ENCODE results near the gene TSTD2. TPM values are rescaled to one million over a fixed set of nuclear protein-coding genes. Genes with fewer than 3 reads are reported as not detected.

Gene TSTD2
- total RNA-seq, 1 donor from 2014 or later: 21.4 TPM

- Histone ChIP-seq H3K4me1 (ENCODE audit: control insufficient read depth in 3 of 3, insufficient read depth in 3 of 3, low read length in 3 of 3) (peaks cover 37 to 49% (median 47%) of the 10 kb centered on the region in 3 donors), H3K4me3 (ENCODE audit: low read length in 3 of 3) (no peak overlapping the region), H3K27ac (ENCODE audit: low read depth, low read length) (no peak overlapping the region), H3K36me3 (ENCODE audit: control insufficient read depth in 3 of 3, insufficient read depth in 3 of 3, low read length in 3 of 3) (peaks cover 6 to 14% (median 11%) of the 10 kb centered on the region in 3 donors), H3K9me3 (ENCODE audit: control insufficient read depth in 3 of 3, low read length in 3 of 3) (no peaks in the 10 kb centered on the region), H3K9ac (ENCODE audit: low read depth in 1 of 3, low read length in 3 of 3) (no peak overlapping the region), H3K27me3 (ENCODE audit: control insufficient read depth in 3 of 3, insufficient read depth in 3 of 3, low read length in 3 of 3) (no peaks in the 10 kb centered on the region)
These were observed 72.3 kb downstream of the TSTD2 start for GRCh38 chr9:97560851-97561250.

- H3K36me3 ChIP-seq (ENCODE audit: control insufficient read depth in 3 of 3, insufficient read depth in 3 of 3, low read length in 3 of 3): peaks cover 6 to 11% (median 7%) of the 10 kb centered on the region in 3 donors
- no peak overlapping the region for H3K4me3 ChIP-seq (ENCODE audit: low read length in 3 of 3)
- no peak overlapping the region for H3K27ac ChIP-seq (ENCODE audit: low read depth, low read length)
- H3K9ac ChIP-seq (ENCODE audit: low read depth in 1 of 3, low read length in 3 of 3): no peak overlapping the region
- H3K27me3 ChIP-seq (ENCODE audit: control insufficient read depth in 3 of 3, insufficient read depth in 3 of 3, low read length in 3 of 3): no peaks in the 10 kb centered on the region
- H3K9me3 ChIP-seq (ENCODE audit: control insufficient read depth in 3 of 3, low read length in 3 of 3): no peaks in the 10 kb centered on the region
- H3K4me1 ChIP-seq (ENCODE audit: control insufficient read depth in 3 of 3, insufficient read depth in 3 of 3, low read length in 3 of 3): peaks cover 39 to 50% (median 49%) of the 10 kb centered on the region in 3 donors
These were observed 73.0 kb downstream of the TSTD2 start for GRCh38 chr9:97560154-97560553.

GRCh38 chr9:97559111-97559514, 74.1 kb downstream of the TSTD2 start:
- H3K9ac ChIP-seq (ENCODE audit: low read depth in 1 of 3, low read length in 3 of 3): no peak overlapping the region
- peaks cover 32 to 44% (median 43%) of the 10 kb centered on the region in 3 donors for H3K4me1 ChIP-seq (ENCODE audit: control insufficient read depth in 3 of 3, insufficient read depth in 3 of 3, low read length in 3 of 3)
- peaks cover 7 to 19% (median 7%) of the 10 kb centered on the region in 3 donors for H3K36me3 ChIP-seq (ENCODE audit: control insufficient read depth in 3 of 3, insufficient read depth in 3 of 3, low read length in 3 of 3)
- H3K27ac ChIP-seq (ENCODE audit: low read depth, low read length): no peak overlapping the region
- H3K27me3 ChIP-seq (ENCODE audit: control insufficient read depth in 3 of 3, insufficient read depth in 3 of 3, low read length in 3 of 3): no peaks in the 10 kb centered on the region
- H3K9me3 ChIP-seq (ENCODE audit: control insufficient read depth in 3 of 3, low read length in 3 of 3): no peaks in the 10 kb centered on the region
- no peak overlapping the region for H3K4me3 ChIP-seq (ENCODE audit: low read length in 3 of 3)

GRCh38 chr9:97558701-97559101, 74.5 kb downstream of the TSTD2 start:
- H3K9me3 ChIP-seq (ENCODE audit: control insufficient read depth in 3 of 3, low read length in 3 of 3): no peaks in the 10 kb centered on the region
- no peaks in the 10 kb centered on the region for H3K27me3 ChIP-seq (ENCODE audit: control insufficient read depth in 3 of 3, insufficient read depth in 3 of 3, low read length in 3 of 3)
- peaks cover 29 to 42% (median 39%) of the 10 kb centered on the region in 3 donors for H3K4me1 ChIP-seq (ENCODE audit: control insufficient read depth in 3 of 3, insufficient read depth in 3 of 3, low read length in 3 of 3)
- H3K27ac ChIP-seq (ENCODE audit: low read depth, low read length): peak overlapping the region; percentile 65
- H3K36me3 ChIP-seq (ENCODE audit: control insufficient read depth in 3 of 3, insufficient read depth in 3 of 3, low read length in 3 of 3): peaks cover 7 to 19% (median 8%) of the 10 kb centered on the region in 3 donors
- no peak overlapping the region for H3K9ac ChIP-seq (ENCODE audit: low read depth in 1 of 3, low read length in 3 of 3)
- no peak overlapping the region for H3K4me3 ChIP-seq (ENCODE audit: low read length in 3 of 3)

GRCh38 chr9:97557606-97558095, 75.5 kb downstream of the TSTD2 start:
- Histone ChIP-seq H3K27me3 (ENCODE audit: control insufficient read depth in 3 of 3, insufficient read depth in 3 of 3, low read length in 3 of 3) (no peaks in the 10 kb centered on the region), H3K4me1 (ENCODE audit: control insufficient read depth in 3 of 3, insufficient read depth in 3 of 3, low read length in 3 of 3) (peaks cover 25 to 42% (median 39%) of the 10 kb centered on the region in 3 donors), H3K4me3 (ENCODE audit: low read length in 3 of 3) (peak overlapping the region in 1 of 3 donors; percentile 34), H3K9ac (ENCODE audit: low read depth in 1 of 3, low read length in 3 of 3) (peak overlapping the region in 1 of 3 donors; percentile 33), H3K9me3 (ENCODE audit: control insufficient read depth in 3 of 3, low read length in 3 of 3) (no peaks in the 10 kb centered on the region), H3K36me3 (ENCODE audit: control insufficient read depth in 3 of 3, insufficient read depth in 3 of 3, low read length in 3 of 3) (peaks cover 14 to 26% (median 14%) of the 10 kb centered on the region in 3 donors), H3K27ac (ENCODE audit: low read depth, low read length) (peak overlapping the region; percentile 65)

GRCh38 chr9:97556721-97557605, 76.2 kb downstream of the TSTD2 start:
- peak overlapping the region in 1 of 3 donors; percentile 33 for H3K9ac ChIP-seq (ENCODE audit: low read depth in 1 of 3, low read length in 3 of 3)

GRCh38 chr9:97556036-97556720, 77.0 kb downstream of the TSTD2 start:
- Histone ChIP-seq H3K36me3 (ENCODE audit: control insufficient read depth in 3 of 3, insufficient read depth in 3 of 3, low read length in 3 of 3) (peaks cover 12 to 22% (median 14%) of the 10 kb centered on the region in 3 donors), H3K9me3 (ENCODE audit: control insufficient read depth in 3 of 3, low read length in 3 of 3) (no peaks in the 10 kb centered on the region), H3K9ac (ENCODE audit: low read depth in 1 of 3, low read length in 3 of 3) (no peak overlapping the region), H3K27ac (ENCODE audit: low read depth, low read length) (no peak overlapping the region), H3K4me1 (ENCODE audit: control insufficient read depth in 3 of 3, insufficient read depth in 3 of 3, low read length in 3 of 3) (peaks cover 25 to 42% (median 32%) of the 10 kb centered on the region in 3 donors), H3K4me3 (ENCODE audit: low read length in 3 of 3) (no peak overlapping the region), H3K27me3 (ENCODE audit: control insufficient read depth in 3 of 3, insufficient read depth in 3 of 3, low read length in 3 of 3) (no peaks in the 10 kb centered on the region)

More at GRCh38 chr9:97556721-97557605, 76.2 kb downstream of the TSTD2 start:
- Histone ChIP-seq H3K9me3 (ENCODE audit: control insufficient read depth in 3 of 3, low read length in 3 of 3) (no peaks in the 10 kb centered on the region), H3K4me3 (ENCODE audit: low read length in 3 of 3) (no peak overlapping the region), H3K27ac (ENCODE audit: low read depth, low read length) (peak overlapping the region; percentile 65), H3K27me3 (ENCODE audit: control insufficient read depth in 3 of 3, insufficient read depth in 3 of 3, low read length in 3 of 3) (no peaks in the 10 kb centered on the region), H3K4me1 (ENCODE audit: control insufficient read depth in 3 of 3, insufficient read depth in 3 of 3, low read length in 3 of 3) (peaks cover 25 to 42% (median 34%) of the 10 kb centered on the region in 3 donors), H3K36me3 (ENCODE audit: control insufficient read depth in 3 of 3, insufficient read depth in 3 of 3, low read length in 3 of 3) (peaks cover 14 to 22% (median 14%) of the 10 kb centered on the region in 3 donors)

- H3K4me1 ChIP-seq (ENCODE audit: control insufficient read depth in 3 of 3, insufficient read depth in 3 of 3, low read length in 3 of 3): peaks cover 25 to 42% (median 29%) of the 10 kb centered on the region in 3 donors
- H3K27me3 ChIP-seq (ENCODE audit: control insufficient read depth in 3 of 3, insufficient read depth in 3 of 3, low read length in 3 of 3): no peaks in the 10 kb centered on the region
- H3K27ac ChIP-seq (ENCODE audit: low read depth, low read length): no peak overlapping the region
- H3K9ac ChIP-seq (ENCODE audit: low read depth in 1 of 3, low read length in 3 of 3): no peak overlapping the region
- H3K9me3 ChIP-seq (ENCODE audit: control insufficient read depth in 3 of 3, low read length in 3 of 3): no peaks in the 10 kb centered on the region
- H3K4me3 ChIP-seq (ENCODE audit: low read length in 3 of 3): no peak overlapping the region
- peaks cover 12 to 22% (median 14%) of the 10 kb centered on the region in 3 donors for H3K36me3 ChIP-seq (ENCODE audit: control insufficient read depth in 3 of 3, insufficient read depth in 3 of 3, low read length in 3 of 3)
These were observed 78.0 kb downstream of the TSTD2 start for GRCh38 chr9:97555164-97555563.

- Histone ChIP-seq H3K9ac (ENCODE audit: low read depth in 1 of 3, low read length in 3 of 3) (no peak overlapping the region), H3K9me3 (ENCODE audit: control insufficient read depth in 3 of 3, low read length in 3 of 3) (no peaks in the 10 kb centered on the region), H3K27ac (ENCODE audit: low read depth, low read length) (no peak overlapping the region), H3K4me1 (ENCODE audit: control insufficient read depth in 3 of 3, insufficient read depth in 3 of 3, low read length in 3 of 3) (peaks cover 25 to 42% (median 29%) of the 10 kb centered on the region in 3 donors), H3K27me3 (ENCODE audit: control insufficient read depth in 3 of 3, insufficient read depth in 3 of 3, low read length in 3 of 3) (no peaks in the 10 kb centered on the region), H3K36me3 (ENCODE audit: control insufficient read depth in 3 of 3, insufficient read depth in 3 of 3, low read length in 3 of 3) (peaks cover 12 to 22% (median 14%) of the 10 kb centered on the region in 3 donors), H3K4me3 (ENCODE audit: low read length in 3 of 3) (no peak overlapping the region)
These were observed 78.5 kb downstream of the TSTD2 start for GRCh38 chr9:97554566-97555075.

Data from skeletal muscle tissue (tissue), 4 donors.